Adipose tissue (tissue), 3 donors: ENCODE measurements around the gene LYSET. TPM values are rescaled to one million over a fixed set of nuclear protein-coding genes. Genes with fewer than 3 reads are reported as not detected.
"Not testable (repeated sequence)": the region's sequence is repeated elsewhere in the genome, so short reads cannot be mapped to it uniquely, and the experiment has no call there.

Source experiments
- H3K27ac ChIP-seq: one replicate; pipeline ENCODE4 v1.5.1; 2013; ENCODE audit warnings: low read depth, low read length
- WGBS, 3 donors: extraction: QIAGEN DNeasy Blood & Tissue Kit; methylation state at CpG; one replicate each; pipeline ENCODE4 v1.1.7; 2013; 5-methylcytosine and 5-hydroxymethylcytosine counted together
- polyA plus RNA-seq, 3 donors: library from polyadenylated mRNA; stranded (reverse); fragments of 200-250 nt; gene quantifications; one replicate each; pipeline ENCODE4 v1.2.3, GENCODE V29; 2013
- donor health status: healthy with polysubstance abuse.
- donor health status: Bipolar disorder and iron deficiency.
- donor health status: healthy.

Gene LYSET
- polyA plus RNA-seq, 3 donors: 12.2 to 15.3 (median 14.4) TPM

DNA sequence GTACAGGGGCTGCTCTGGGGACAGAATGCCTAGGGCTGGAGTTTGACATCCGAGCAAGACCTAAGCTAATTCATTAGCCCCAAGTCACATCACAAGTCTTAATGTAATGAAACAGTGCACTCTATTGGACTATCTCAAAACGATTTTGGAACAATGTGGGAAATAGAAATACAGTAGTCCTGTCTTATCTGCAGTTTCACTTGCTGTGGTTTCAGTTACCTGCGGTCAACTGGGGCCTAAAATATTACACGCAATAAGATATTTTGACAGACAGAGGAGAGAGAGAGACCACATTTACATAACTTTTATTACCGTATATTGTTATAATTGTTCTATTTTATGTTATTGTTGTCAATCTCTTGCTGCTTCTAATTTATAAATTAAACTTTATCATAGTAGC is 21.6 kb upstream of the LYSET start:
- WGBS, 3 donors: 66 to 79% (median 78%) methylated on average over 5 of the region's 5 CpGs
- no peak overlapping the region for H3K27ac ChIP-seq

- 80 to 90% (median 87%) methylated on average over 24 to 26 of the region's 26 CpGs for WGBS, 3 donors
- not testable (repeated sequence) for H3K27ac ChIP-seq
Observed at GRCh38 chr14:93165271-93166265, 19.5 kb upstream of the LYSET start.

DNA sequence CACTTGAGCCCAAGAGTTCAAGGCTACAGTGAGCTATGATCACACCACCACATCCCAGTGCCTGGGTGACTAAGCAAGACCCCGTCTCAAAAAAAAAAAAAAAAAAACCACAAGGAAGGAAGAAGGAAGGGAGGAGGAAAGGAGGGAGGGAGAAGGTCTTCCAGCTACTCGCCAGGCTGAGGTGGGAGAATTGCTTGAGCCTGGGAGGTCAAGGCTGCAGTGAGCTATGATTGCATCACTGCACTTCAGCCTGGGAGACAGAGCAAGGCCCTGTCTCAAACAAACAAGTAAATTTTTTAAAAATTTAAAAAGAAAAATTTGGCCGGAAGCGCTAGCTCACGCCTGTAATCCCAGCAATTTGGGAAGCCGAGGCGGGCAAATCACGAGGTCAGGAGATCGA is 16.5 kb upstream of the LYSET start:
- H3K27ac ChIP-seq: not testable (repeated sequence)
- 78 to 96% (median 80%) methylated on average over 8 to 9 of the region's 9 CpGs for WGBS, 3 donors

DNA sequence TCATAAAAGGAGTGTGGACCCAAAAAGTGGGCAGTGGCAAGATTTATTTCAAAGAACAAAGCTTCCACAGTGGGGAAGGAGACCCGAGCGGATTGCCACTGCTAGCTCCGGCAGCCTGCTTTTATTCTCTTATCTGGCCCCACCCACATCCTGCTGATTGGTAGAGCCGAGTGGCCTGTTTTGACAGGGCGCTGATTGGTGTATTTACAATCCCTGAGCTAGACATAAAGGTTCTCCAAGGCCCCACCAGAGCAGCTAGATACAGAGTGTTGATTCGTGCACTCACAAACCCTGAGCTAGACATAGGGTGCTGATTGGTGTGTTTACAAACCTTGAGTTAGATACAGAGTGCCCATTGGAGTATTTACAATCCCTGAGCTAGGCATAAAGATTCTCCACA is 15.5 kb upstream of the LYSET start:
- 79 to 84% (median 83%) methylated on average over 6 of the region's 6 CpGs for WGBS, 3 donors
- H3K27ac ChIP-seq: not testable (repeated sequence)

DNA sequence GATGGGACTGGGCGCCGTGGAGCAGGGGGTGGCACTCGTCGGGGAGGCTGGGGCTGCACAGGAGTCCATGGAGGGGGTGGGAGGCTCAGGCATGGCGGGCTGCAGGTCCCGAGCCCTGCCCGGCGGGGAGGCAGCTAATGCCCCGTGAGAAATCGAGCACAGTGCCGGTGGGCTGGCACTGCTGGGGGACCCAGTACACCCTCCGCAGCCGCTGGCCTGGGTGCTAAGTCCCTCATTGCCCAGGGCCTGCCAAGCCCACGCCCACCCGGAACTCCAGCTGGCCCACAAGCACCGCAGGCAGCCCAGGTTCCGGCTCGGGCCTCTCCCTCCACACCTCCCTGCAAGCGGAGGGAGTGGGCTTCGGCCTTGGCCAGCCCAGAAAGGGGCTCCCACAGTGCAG is 15.0 kb upstream of the LYSET start:
- not testable (repeated sequence) for H3K27ac ChIP-seq
- 94 to 95% (median 95%) methylated on average over 16 to 20 of the region's 20 CpGs for WGBS, 3 donors

DNA sequence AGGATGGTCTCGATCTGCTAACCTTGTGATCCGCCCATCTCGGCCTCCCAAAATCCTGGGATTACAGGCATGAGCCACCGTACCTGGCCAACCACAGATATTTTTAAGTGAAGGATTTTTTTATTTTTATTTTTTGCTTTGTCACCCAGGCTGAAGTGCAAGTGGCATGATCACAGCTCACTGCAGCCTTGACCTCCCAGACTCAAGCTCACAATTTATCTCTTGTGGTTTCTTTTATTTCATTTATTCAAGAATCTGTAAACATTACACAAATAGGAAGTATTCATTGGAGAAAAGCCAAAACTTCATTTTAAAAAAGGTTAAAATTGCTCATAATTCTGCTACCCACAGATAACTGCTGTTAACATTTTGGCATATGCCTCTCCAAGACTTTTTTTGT is 13.7 kb upstream of the LYSET start:
- 78 to 82% (median 81%) methylated on average over 4 of the region's 4 CpGs for WGBS, 3 donors
- no peak overlapping the region for H3K27ac ChIP-seq

DNA sequence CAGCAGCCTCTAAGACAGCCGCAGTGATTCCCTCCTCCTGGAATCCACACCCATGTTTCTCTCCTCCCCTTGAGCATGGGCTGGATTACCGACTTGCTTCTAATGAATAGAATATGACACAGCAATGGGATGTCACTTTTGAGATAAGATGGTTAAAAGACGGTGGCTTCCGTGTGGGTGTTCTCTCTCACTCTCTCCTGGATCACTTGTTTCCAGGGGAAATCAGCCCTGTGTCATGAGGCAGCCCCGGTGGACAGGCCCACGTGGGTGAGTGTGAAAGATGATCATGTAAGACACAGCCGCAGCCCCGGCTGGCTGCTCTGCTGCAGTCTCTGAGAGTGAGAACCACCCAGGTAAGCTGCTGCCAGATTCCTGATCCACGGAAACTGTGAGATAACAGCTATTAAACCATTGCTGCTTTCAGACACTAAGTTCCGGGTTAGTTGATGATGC is 11.1 kb upstream of the LYSET start:
- H3K27ac ChIP-seq: no peak overlapping the region
- WGBS, 3 donors: 34 to 47% (median 40%) methylated on average over 10 of the region's 10 CpGs

DNA sequence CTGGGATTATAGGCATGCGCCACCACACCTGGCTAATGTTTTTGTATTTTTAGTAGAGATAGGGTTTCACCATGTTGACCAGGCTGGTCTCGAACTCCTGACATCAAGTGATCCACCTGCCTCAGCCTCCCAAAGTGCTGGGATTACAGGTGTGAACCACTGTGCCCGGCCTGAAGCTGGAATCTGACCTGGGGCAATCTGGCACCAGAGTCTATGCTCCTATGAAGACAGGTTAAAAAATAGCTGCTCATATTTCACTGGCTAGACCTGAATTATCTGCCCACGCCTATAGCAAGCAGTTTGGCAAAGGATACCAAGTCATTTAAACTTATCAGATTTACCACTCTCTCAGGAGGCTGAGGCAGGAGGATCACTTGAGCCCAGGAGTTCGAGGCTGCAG is 10.4 kb upstream of the LYSET start:
- H3K27ac ChIP-seq: not testable (repeated sequence)
- WGBS, 3 donors: 73 to 87% (median 79%) methylated on average over 5 of the region's 5 CpGs

DNA sequence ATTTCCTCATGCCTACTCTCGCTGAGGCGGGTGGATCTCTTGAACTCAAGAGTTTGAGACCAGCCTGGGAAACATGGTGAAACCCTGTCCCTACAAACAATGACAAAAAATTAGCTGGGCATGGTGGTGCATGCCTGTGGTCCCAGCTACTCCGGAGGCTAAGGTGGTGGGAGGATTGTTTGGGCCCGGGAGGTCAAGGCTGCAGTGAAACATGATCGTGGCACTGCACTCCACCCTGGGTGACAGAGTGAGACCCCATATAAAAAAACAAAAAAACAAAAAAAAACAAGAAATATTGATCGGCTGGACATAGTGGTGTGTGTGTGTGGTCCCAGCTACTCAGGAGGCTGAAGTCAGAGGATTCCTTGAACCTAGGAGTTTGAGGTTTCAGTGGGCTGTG is 9.6 kb upstream of the LYSET start:
- 83 to 87% (median 84%) methylated on average over 6 of the region's 6 CpGs for WGBS, 3 donors
- H3K27ac ChIP-seq: no peak overlapping the region

DNA sequence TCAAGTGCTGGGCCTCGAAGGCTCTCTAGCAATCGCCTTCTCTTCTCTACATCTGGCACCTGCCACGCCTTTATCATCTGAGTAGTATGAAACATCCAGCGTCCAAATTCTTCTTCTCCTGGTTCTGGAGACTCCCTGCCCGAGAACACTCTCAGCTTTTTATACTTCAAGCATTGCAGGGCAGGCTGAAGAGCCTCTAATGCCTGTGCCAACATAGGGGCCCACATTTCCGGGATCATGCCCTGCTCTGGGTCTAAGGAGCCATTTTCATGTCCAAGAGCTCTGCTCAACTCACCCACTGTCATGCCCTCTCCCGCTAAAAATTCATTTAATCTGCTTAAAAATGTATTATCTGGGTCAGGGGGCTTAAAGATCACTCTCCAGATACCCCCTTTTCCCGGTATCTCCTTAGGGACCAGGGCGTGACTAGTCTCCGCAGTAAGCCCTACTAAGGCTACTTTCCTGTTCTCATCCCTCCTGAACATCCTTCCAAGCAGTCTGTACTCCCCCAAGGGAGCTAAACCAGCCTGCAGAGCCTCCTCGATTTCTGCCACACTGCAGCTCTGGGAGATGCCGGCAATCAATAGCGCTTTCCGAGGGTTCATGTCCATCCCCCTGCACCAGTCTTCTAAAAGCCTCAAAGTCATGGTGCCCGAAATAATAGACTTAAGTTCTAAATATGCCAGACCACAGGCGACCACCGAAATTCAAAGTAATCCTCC is 1.4 kb upstream of the LYSET start:
- WGBS, 3 donors: 38 to 51% (median 50%) methylated on average over 17 of the region's 17 CpGs
- H3K27ac ChIP-seq: no peak overlapping the region

DNA sequence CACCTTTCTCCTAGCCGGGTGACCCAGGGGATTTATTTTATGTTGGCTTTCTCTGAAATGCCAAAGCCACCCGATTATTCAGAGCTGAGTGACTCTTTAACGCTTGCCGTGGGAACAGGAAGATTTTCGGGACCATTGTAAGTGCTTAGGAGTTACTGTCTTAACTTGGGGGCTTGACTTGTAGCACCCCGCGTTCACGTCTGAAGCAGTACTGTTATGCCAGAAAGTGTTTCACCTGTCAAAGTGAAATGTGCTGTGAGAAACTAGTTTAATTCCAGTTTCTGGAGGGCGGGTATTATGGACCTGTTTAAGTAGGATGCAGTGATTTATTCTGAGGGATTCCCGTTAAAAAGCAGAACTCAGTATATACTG is 218 bp downstream of the LYSET start:
- 0% methylated on average over 10 of the region's 10 CpGs for WGBS, 3 donors

GRCh38 chr14:93186466-93186865 is 1.3 kb downstream of the LYSET start:
- no peak overlapping the region for H3K27ac ChIP-seq
- 58 to 75% (median 60%) methylated on average over 6 of the region's 6 CpGs for WGBS, 3 donors

More for the DNA sequence above, 218 bp downstream of the LYSET start:
- H3K27ac ChIP-seq: peak overlapping the region; percentile 83

GRCh38 chr14:93186956-93187355 is 1.8 kb downstream of the LYSET start:
- 87 to 96% (median 94%) methylated on average over 3 of the region's 3 CpGs for WGBS, 3 donors
- H3K27ac ChIP-seq: no peak overlapping the region

DNA sequence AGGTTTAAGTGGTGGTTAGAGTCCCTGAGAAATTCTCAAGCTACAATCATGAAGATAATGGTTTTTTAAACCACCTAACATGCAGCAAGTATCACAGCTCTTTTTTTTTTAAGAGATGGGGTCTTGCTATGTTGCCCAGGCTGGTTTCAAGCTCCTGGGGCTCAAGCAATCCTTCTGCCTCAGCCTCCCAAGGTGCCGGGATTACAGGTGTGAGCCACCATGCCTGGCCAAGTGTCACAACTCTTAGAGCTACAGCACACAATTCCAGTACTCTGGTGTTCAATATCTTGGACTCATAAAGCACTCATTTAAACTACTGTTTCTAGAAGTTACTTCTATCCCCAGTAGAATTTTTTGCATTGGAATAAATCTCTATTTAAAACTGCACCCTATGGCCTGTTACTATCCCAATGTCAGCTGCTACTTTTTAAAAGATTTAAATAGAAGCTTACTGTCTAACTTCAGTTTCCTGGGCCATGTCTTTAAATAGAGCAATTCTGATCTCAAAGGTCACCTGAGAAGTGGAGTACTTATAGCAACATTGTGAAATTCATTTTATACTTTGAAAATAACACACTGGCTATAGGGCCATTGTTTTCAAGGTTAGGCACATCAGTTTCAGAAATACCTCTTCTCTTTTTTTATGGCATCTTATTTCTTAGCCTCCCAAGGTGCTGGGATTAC is 10.3 kb downstream of the LYSET start:
- H3K27ac ChIP-seq: no peak overlapping the region
- 89 to 100% (median 97%) methylated on average over 1 of the region's 1 CpG for WGBS, 3 donors

GRCh38 chr14:93199031-93199430 is 13.9 kb downstream of the LYSET start:
- no peak overlapping the region for H3K27ac ChIP-seq
- 78 to 95% (median 93%) methylated on average over 4 of the region's 4 CpGs for WGBS, 3 donors

- no peak overlapping the region for H3K27ac ChIP-seq
- 83 to 95% (median 92%) methylated on average over 5 of the region's 5 CpGs for WGBS, 3 donors
Observed at GRCh38 chr14:93200553-93200952, 15.4 kb downstream of the LYSET start.

DNA sequence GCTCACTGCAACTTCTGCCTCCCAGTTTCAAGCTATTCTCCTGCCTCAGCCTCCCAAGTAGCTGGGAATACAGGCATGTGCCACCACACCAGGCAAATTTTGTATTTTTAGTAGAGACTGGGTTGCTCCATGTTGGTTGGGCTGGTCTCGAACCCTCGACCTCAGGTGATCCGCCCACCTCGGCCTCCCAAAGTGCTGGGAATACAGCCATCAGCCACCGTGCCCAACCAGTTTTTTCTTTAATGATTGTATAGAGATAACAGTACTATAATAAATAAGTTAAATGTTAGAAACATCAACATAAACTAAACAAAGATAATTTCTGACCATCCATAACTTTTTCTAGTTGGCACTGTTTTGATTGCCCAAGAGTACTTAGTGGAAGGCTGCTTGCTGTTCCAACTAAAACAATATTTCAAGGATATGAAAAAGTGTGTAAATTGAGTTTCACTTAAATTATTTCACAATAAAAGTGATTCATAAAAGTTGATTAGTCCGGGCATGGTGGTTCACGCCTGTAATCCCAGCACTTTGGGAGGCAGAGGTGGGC is 16.1 kb downstream of the LYSET start:
- no peak overlapping the region for H3K27ac ChIP-seq
- 77 to 95% (median 79%) methylated on average over 7 of the region's 7 CpGs for WGBS, 3 donors

GRCh38 chr14:93206793-93207467 is 21.8 kb downstream of the LYSET start, which contains the start of the genes GON7 and UBR7:
Gene GON7, minus strand, starts transcription at chr14:93207065. Its CDS starts 28 bp downstream, at chr14:93207037.
Gene UBR7, plus strand, starts transcription at chr14:93207256. Its CDS starts 36 bp downstream, at chr14:93207292.
- peak within 1 kb of the TSS; percentile 79 for H3K27ac ChIP-seq
- WGBS, 3 donors: 0 to 1% (median 0%) methylated on average over 63 to 65 of the region's 65 CpGs
